ENCODE results near the gene ERC2.

- TF ChIP-seq, protein P1, sequence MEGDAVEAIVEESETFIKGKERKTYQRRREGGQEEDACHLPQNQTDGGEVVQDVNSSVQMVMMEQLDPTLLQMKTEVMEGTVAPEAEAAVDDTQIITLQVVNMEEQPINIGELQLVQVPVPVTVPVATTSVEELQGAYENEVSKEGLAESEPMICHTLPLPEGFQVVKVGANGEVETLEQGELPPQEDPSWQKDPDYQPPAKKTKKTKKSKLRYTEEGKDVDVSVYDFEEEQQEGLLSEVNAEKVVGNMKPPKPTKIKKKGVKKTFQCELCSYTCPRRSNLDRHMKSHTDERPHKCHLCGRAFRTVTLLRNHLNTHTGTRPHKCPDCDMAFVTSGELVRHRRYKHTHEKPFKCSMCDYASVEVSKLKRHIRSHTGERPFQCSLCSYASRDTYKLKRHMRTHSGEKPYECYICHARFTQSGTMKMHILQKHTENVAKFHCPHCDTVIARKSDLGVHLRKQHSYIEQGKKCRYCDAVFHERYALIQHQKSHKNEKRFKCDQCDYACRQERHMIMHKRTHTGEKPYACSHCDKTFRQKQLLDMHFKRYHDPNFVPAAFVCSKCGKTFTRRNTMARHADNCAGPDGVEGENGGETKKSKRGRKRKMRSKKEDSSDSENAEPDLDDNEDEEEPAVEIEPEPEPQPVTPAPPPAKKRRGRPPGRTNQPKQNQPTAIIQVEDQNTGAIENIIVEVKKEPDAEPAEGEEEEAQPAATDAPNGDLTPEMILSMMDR (conservative IDR thresholded peaks at IDR 0.05; ENCODE audit: low read depth, low read length), result no peak
- TF ChIP-seq EZH2phosphoT487 (IDR thresholded peaks at IDR 0.05; ENCODE audit: borderline replicate concordance, low read length), result no peak
Observed at GRCh38 chr3:56260262-56260661, 208.0 kb downstream of the ERC2 start.

Measured in PC-3 (cell line).